Activated T-cell treated with anti-CD3 and anti-CD28 coated beads for 4 hours (primary cell): ENCODE measurements around the gene SMARCAD1.
"Not testable (repeated sequence)": the region's sequence is repeated elsewhere in the genome, so short reads cannot be mapped to it uniquely, and the experiment has no call there.

Experiments used
- DNase-seq: peaks from one replicate; pipeline ENCODE4 v3.0.0-alpha.2; 2020

Gene SMARCAD1

DNA sequence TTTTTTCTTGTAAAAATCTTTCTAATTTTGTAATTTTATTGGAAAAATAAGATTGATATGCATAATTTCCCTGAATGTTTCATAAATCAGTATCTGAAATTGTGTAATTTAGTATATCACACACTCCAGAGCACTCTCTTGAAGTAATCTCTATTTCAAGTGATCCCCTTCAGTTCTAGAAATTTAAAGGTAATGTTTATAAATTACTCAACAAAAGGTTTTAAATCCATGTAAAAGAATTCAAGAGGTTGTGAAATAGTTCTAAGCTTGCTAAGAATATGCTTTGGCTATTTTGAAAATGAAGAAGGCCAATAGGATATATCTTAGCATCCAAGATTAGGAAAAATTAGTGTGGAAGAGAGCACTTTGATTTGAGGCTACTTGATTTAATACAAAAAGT is 28.2 kb downstream of the SMARCAD1 start:
- DNase-seq: no peak

DNA sequence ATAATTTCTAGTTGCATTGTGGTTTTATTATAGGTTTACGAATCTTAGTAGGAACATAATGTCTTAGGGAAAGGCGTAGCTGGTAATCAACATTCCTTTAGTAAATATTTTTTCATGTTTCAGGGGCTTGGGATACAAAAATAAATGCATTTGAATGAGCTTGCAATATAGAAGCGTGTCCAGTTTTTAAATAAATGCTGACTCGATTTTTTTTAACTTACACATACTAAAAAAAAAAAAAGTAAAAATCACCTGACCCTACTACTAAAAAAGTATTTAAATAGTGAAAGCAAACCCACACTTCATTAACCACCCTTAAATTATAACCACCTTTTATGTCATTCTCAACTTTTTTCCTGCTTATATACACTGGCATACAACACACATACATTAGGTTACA is 29.6 kb downstream of the SMARCAD1 start:
- no peak for DNase-seq

DNA sequence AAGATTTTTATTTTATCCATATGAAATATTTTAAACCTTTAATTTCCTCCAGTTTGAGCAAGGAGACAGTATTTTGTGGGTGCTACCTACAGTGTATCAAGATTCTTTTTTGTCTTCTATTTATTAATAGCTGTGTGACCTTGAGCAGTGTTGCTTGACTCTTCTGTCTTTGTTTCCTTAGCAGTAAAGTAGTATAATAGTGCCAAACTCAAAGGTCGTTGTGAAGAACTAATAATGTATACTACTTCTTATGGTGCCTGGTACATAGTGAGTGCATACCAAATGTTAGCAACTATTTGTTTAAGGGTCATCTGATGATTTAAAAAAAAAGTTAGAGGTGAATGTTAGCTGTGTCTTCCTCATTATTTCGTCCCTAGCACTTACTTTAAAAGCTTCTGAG is 30.5 kb downstream of the SMARCAD1 start:
- no peak for DNase-seq

DNA sequence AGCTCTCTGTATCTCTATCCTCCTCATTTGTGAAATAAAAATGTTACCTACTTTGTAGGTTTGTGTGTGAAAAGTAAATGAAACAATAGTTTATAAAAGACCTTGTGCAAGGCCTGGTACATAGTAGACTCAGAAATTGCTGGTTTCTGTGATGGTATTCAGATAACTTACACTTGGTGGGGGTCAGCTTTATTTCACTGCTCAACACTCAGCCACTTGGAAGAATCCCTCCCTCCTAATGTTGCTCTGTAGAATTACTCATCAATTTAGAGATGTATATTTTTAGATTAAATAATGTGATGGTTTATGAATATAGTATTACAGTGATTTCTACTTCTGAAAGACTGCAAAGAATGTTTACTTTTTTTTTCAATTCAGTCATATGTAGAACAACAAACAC is 32.7 kb downstream of the SMARCAD1 start:
- no peak for DNase-seq

DNA sequence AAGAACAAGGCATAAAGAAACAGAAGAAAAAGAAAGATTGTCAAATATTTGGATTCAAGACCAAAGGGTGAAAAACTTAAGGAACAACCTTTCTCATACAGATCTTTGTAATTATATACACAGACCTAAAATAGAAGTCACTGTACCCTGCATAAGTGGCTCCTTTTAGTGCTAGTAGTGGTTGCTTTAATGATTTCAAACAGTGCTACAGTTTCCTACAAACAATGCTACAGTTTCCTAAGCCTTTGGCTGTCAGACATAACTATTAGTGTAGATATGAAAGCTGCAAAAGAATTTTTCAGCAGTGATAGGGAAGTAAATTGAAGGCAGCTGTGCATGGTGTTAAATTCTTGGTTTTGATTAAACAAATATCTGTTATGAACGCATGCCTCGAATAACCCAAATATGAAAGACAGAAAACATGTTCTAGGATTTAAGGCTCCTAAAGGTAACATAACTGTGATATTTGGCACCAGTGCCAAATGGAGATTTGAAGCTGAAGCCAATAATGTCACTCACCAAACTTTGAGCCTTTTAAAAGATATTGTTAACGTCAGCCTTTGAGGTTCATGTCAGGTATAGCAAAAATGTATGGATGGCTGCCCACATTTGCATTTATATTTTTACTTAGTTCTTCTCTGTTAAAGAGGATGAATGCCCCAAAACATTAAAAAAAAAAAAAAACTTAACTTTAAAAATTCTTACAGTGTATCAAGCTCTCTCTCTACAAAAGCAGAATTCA is 36.6 kb downstream of the SMARCAD1 start:
- no peak for DNase-seq

DNA sequence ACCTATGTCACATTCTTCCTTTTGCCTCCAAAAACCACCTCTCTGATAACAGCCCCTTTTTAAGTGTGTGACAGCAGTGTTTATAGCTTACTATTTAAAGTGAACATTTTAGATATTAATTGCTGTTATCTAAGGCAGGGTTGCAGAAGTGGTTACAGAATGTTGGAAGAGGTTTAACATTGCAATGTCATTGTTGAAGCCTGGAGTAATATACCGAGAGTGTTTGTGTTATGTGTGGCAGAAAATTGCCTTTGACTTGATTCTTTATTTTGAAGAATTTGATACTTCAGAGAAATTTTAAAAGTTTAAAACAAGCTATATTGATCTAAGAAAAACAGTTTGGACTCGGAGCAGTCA is 37.1 kb downstream of the SMARCAD1 start:
- no peak for DNase-seq

DNA sequence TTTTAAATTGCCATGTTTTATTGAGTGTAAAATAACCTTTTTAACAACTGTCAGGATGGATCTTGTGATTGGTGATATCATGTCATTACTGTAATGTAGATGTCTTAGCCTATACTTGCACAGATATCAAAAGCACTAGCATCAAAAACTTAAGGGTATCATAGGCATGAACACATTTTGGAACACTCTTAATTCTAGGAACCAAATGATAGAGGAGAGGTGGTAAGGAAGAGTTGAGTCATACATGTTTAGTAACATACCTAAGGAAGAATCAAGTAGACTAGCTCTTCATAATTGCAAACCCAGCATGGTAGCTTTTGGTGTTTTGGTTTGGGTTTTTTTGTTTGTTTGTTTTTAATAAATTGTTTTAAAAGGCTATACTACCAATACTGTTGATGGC is 43.4 kb downstream of the SMARCAD1 start:
- no peak for DNase-seq

DNA sequence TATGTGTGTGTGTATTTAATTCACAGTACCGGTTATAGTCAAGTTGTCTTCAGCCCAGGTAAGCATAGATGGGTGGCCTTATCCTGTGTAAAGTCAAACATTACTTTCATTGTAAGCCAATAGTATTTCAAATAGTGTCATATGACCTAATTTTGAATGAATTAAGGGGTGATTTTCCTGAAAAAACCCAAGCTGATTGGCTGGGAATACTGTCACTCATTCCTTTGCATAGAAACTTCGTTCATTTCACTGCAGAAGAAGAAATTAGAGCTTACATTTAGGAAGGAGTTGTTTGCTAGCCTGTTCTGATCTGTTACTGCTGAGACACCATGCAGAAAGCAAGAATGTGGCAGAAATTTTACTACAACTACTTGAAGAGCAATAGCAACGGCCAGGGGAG is 45.4 kb downstream of the SMARCAD1 start:
- DNase-seq: no peak

DNA sequence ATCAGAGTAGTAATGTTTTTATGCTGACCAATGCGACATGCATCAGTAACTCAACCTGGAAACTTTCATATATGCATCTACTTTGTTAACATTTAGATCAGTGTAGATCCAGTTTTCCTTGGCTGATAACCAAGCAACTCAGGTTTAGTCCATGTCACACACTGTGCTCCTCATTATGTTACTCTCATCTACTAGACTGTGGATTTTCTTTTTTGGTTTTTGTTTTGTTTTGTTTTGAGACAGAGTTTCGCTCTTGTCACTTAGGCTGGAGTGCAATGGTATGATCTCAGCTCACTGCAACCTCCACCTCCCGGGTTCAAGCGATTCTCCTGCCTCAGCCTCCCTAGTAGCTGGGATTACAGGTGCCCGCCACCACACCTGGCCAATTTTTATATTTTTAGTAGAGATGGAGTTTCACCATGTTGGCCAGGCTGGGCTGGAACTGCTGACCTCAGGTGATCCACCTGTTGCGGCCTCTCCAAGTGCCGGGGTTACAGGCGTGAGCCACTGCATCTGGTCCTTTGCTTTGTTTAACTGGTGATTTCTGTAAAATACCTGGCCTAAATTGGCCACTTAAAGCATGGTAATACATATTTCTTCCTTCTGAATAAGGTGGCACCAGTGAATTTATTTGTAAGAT is 48.6 kb downstream of the SMARCAD1 start:
- no peak for DNase-seq

DNA sequence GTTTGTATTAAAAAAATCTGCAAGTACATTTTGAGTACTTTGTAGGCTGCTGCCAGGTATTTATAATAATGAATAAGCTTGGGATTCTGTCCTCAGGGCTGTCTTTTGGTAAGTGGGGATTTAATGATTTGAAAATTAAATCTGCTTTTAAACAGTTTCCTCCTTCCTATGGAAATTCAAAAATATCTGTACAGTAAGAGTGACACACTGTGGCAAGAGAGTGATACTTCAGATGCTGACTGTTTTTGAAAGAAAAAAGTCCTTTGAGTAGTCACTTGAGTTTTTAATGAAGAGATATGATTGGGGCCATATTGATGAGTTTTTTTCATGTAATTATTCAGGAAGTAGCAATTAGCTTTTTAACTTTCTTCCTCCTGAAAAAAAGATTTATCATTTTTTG is 49.2 kb downstream of the SMARCAD1 start:
- DNase-seq: no peak

DNA sequence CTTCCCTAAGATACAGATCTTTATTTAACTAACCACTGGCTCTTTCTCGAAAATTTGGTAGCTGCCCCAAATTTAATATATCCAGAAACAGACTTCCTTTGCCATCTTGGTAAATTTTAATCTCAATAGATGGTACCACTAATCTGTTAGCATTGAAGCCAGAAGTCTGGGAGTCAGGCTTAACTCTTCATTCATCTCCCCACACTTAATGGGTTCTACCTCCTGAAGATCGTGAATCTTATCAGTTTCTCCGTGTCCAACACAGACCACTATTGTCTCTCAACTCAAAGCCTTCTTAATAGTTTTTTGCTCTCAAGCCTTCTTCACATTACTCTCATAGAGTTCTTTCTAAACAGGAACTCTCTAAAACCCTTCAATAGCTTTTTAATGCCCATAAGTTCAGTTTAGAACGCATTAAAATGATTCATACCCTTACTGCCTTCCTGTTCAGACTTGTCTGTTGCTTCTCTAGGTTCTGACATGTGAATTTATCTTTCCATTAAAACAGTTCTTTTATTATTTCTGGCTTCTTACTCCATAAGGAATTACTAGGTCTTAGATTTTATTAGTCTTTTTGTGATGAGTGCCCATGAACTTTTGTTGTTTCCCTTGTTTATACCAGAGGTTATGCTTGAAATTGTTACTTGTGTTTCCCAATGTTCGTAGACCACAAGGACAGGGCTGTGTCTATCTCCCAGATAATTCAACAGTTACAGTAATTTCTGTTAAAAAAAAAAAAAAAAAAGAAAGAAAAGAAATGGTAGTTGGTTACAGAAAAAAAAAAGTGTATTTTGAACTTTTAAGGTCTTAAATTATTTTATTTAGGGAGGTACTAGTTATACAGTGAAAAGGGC is 54.7 kb downstream of the SMARCAD1 start:
- no peak for DNase-seq

DNA sequence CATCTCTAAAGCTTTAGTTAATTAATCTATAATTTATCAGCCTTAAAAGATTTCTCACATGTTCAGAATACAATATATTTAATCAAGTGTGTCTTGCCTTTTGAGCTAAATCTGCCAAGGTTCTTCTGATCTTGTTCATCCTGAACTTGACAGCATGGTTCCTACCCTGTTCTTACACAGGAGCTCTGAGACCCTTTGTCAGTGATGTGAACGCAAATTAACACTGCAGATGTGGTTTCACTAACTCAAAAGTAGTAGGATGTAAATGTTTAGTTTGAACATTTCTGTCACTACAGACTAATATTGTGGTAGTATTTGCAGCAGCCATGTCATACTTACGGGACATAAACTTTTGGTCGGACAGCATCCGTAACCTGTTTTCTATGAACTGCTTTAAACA is 59.4 kb downstream of the SMARCAD1 start:
- DNase-seq: no peak

DNA sequence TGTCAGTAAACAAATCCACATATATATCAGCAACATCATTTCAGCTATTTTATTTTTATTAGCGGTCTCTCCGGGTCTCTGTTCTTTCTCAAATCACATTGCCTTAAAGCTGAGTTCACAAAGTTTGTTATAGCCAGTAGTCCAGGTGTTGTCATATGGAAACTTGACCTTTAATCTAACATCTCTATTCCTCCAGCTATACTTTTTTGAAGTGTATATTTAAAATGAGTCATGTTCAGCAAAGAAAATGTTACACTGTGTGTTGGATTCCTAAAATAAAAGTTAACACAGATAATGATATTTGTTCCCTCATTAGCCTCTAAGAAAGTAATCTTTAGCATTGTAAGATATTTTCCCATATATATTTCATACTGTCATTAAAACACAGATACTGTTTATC is 63.6 kb downstream of the SMARCAD1 start:
- no peak for DNase-seq

DNA sequence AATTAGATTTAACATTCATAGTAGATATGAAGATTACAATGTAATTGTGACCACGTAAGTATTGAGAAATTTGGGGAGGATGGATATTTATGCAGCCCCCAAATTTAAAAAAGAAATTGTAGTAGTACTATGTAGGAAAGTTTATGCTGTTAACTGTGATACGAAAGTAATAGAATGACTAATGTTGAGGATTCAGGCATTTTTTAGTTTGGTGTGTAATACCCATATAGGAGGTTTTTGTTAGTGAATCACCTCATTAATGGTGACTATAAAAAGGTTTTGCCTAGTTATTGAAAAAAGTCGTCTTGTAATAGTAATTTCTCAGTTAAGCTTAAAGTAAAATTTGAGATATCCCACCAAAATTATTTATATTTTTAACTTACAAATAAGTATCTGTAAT is 67.2 kb downstream of the SMARCAD1 start:
- DNase-seq: no peak

DNA sequence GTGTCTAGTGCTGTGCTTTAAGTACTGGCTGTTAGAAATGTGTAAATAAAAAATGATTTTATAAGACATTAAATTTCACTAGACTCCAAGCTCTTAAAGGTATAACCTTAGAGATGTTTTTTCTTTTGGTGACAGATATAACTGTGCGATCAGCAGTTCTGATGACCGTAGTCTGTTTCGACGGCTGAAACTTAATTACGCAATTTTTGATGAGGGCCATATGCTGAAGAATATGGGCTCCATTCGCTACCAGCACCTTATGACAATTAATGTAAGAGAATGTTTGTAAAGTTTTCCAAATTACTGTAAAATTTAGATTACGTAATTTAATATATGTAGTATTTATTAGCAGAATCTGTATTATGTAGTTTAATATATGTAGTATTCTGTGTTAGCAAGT is 68.5 kb downstream of the SMARCAD1 start:
- DNase-seq: no peak

DNA sequence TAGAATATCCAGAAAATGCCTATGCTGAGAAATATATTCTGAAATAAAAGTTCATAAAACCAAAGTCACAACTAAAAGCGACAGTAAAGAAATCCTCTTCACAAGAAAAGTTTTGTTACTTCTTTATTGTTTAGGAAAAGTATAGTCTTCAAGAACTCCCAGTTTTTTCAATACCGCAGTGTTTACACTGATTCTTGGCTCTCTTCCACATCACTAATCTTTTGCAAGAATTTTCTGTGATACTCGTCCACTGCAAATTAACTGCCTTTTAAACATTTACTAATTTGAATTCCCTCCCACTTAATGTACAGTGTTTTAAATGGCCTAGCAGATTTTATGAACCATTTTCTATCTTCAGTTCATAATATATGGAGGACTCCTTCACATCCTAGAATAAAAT is 69.9 kb downstream of the SMARCAD1 start:
- DNase-seq: no peak

DNA sequence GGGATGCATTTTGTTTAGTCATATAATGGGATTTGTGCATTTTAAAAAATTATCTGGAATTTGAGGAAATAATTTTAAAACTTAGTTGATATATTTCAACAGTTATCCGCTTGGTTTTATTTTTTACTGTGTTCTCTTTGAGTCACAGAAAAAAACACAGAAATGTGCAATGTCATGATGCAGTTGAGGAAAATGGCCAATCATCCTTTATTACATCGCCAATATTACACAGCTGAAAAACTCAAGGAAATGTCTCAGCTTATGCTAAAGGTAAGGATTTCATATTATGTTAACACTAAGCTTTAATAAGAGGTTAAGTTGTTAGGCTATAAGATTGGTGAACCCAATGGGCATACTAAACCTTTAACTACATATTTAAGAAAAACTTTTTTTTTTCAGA is 71.1 kb downstream of the SMARCAD1 start:
- no peak for DNase-seq

DNA sequence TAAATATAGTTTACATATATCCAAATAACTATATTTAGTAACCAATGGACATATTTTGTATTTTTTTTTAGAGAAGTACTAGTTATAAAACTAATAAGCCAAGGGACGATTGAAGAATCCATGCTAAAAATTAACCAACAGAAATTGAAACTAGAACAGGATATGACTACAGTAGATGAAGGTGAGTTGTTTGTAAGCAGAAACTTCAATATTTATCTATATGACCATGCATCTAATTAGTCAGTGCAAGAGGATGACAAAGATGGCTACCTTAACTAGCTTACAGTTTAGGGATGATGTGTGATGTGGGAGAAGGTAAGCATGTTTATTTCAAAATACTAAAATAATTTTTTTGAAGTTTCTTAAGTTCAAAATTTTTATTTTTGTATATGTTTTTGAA is 77.2 kb downstream of the SMARCAD1 start:
- DNase-seq: no peak

DNA sequence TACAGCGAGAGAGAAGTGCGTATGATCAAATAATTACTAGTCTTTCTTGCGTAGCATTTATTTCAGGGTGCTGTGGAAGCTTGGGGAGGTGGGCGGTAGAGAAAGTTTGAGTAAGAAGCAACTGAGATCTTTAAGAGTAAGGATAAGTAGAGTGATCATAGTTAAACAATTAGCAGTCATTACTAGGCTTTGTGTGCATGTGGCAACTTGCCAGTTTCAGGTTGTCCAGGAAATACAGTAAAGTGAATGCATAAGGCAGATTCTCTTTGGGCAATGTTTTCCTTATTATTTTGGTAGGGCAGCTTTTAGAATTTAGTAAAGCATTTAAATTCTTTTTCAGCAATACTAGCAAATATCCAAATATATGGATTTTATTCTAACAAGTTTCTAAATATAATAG is 78.0 kb downstream of the SMARCAD1 start:
- DNase-seq: no peak

DNA sequence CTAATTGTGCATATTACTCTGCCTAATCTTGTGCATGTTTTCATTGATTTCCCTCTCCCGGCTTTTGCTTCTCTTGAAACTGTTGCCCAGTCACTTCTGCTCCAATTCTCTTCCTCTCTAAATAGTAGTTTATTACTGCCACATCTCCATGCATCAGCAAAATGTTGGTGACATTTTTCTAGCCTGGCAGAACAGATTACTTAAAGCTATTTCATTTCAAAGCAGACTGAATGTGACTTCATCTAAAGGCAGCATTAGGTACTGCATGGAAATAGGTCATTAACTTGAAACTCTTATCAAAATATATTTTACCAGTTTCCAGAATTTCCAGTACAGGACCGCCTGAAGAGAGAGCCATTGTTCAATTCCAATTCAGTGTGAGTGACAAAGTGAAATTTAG is 82.6 kb downstream of the SMARCAD1 start:
- no peak for DNase-seq

DNA sequence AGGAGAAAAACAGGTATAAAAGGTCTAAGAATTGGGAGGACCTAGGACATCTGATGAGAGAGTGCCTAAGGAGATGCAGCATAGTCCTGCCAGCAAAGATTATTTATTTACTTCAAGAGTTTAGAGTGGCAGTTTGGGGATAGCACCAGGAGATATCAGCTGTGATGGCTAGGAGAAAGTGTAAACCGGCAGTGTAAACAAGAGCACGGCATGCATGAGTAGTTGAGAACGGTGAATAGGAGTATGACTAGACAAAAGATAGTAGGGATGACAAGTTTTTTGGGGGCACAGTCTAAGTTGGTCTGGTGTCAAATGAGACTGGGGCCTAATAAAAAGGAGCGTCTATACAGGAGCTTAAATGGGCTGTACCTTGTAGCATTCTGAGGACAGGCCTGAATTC is 86.3 kb downstream of the SMARCAD1 start:
- DNase-seq: not testable (repeated sequence)

DNA sequence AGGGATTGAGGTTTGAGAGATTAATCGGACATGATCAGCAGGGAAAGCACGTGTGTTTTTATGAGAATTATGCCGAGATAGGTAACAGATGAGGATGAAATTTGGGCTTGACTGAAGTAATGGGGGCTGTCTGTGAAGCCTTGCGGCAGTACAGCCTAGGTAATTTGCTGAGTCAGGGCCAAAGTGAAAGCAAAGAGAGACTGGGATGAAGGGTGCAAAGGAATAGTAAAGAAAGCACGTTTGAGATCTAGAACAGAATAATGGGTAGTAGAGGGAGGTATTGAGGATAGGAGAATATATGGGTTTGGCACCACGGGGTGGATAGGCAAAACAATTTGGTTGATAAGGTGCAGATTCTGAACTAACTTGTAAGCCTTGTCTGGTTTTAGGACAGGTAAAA is 87.8 kb downstream of the SMARCAD1 start:
- not testable (repeated sequence) for DNase-seq

DNA sequence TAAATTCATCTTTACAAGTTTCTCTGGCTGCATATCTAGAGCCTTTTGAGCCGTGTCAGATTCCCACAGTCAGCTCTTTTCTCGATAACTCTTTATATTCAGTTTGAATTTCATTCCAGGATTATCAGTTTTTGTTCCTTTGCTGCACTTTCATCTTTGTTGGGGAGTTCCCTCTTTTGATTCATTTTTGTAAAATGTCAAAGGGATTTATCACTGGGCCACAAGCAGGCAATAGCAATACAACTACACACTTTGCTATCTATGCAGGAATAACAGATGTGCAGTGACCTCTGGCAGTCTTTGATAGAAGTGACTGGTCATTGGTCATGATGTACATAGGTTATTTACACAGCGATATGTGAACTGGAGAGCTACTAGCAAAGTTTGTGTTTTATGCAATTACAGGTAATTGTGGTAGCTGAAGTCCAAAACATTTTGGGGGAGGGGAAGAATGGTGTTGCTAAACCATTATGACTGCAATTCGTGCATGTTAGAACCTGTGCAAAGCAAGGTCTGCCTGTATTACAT is 91.1 kb downstream of the SMARCAD1 start:
- no peak for DNase-seq

DNA sequence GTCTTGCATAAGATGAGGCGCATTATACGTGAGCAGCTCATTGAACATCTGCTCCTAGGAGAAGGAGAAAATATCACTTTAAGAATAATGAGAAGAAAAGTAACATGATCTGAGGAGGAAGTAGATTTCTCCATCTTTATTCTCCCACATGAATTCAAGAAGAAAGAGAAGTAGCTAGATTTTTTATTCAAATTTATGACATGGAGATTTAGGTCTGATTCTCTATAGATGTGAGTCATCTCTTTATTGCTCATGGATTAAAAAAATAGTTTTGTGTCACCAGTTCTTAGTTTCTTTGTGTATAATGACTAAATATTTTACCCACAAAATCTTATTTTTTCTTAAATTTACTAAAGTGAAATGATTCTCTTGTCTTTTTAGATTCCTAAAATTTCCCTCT is 94.5 kb downstream of the SMARCAD1 start:
- no peak for DNase-seq
